GM12878 (cell line): ENCODE measurements around the gene HMMR. TPM values are rescaled to one million over a fixed set of nuclear protein-coding genes. Genes with fewer than 3 reads are reported as not detected.

Experiments
- ATAC-seq: fragments of 200-7000 bp; cut with Tn5 transposase; 3 replicates; pipeline ENCODE4 v1.9.1; 2020; ENCODE audit warnings: mild to moderate bottlenecking, moderate library complexity
- BruUV-seq: library from RNA; stranded (reverse); fragments of 400-500 nt; replicated peaks from 2 replicates; lab custom pipeline; 2021; lab: Mats Ljungman, UMichigan
- CTCF ChIA-PET: fragments of 300-600 bp; sonication (Branson Sonifier 250); formaldehyde crosslinking; extraction: SDS; loops from one replicate; lab custom pipeline; 2021; ENCODE audit warnings: inconsistent platforms; lab: Yijun Ruan, JAX
- POLR2A ChIA-PET: fragments of 350-600 bp; formaldehyde crosslinking; extraction: SDS; loops from one replicate; lab custom pipeline; 2021; ENCODE audit warnings: inconsistent platforms; lab: Charles Lee
- RAD21 ChIA-PET: fragments of 300-600 bp; sonication (Branson Sonifier 250); formaldehyde crosslinking; loops from one replicate; lab custom pipeline; 2023; ENCODE audit warnings: antibody characterized with exemption; ENCODE audit not compliant: unreplicated experiment; lab: Charles Lee
- SMC1A ChIA-PET: fragments of 300-600 bp; sonication (Branson Sonifier 250); formaldehyde crosslinking; loops from one replicate; lab custom pipeline; 2023; ENCODE audit not compliant: unreplicated experiment, uncharacterized antibody; lab: Charles Lee
- DNase-seq: peaks from one replicate; pipeline ENCODE4 v3.0.0-alpha.2; 2011; ENCODE audit warnings: low read depth, low spot score
- FAIRE-seq: peaks from 3 replicates; lab custom pipeline; 2011; peaks lifted over from hg19 to GRCh38; lab: Jason Lieb, UNC
- H2AFZ ChIP-seq: 2 replicates; pipeline ENCODE4 v1.6.0; 2011; ENCODE audit warnings: low read depth, low read length, control low read depth; ENCODE audit not compliant: control insufficient read depth
- H3K27ac ChIP-seq: 2 replicates; pipeline ENCODE4 v1.5.1; 2011; ENCODE audit warnings: control low read depth; ENCODE audit not compliant: control insufficient read depth, insufficient read depth
- H3K27me3 ChIP-seq, 2 experiments: replicated peaks in 1 of 2; 2 replicates each; pipeline versions ENCODE4 v1.6.0 to v1.6.1; 2011; ENCODE audit warnings: low read length in 1 of 2; ENCODE audit not compliant: control insufficient read depth in 2 of 2, insufficient read depth in 2 of 2
- H3K36me3 ChIP-seq, 2 experiments: 2 replicates each; pipeline ENCODE4 v1.5.1; 2011; ENCODE audit warnings: low read length in 1 of 2; ENCODE audit not compliant: control insufficient read depth in 2 of 2, insufficient read depth in 2 of 2
- H3K4me1 ChIP-seq: 2 replicates; pipeline ENCODE4 v1.6.1; 2011; ENCODE audit warnings: mild to moderate bottlenecking, low read length, moderate library complexity, mixed read lengths; ENCODE audit not compliant: control insufficient read depth, insufficient read depth
- H3K4me2 ChIP-seq: 2 replicates; pipeline ENCODE4 v1.6.0; 2011; ENCODE audit warnings: control low read depth; ENCODE audit not compliant: control insufficient read depth, insufficient read depth
- H3K4me3 ChIP-seq: fragments of 200-600 bp; sonication (generic); 2 replicates; pipeline ENCODE4 v1.5.1; 2016
- H3K79me2 ChIP-seq: 2 replicates; pipeline ENCODE4 v1.6.0; 2011; ENCODE audit warnings: low read length; ENCODE audit not compliant: control insufficient read depth, insufficient read depth
- H3K9ac ChIP-seq: 2 replicates; pipeline ENCODE4 v1.8.0; 2011; ENCODE audit warnings: low read length, control low read depth, mixed read lengths; ENCODE audit not compliant: control insufficient read depth, insufficient read depth
- H3K9me3 ChIP-seq: replicated peaks from 3 replicates; pipeline ENCODE4 v1.5.1; 2011; ENCODE audit warnings: mild to moderate bottlenecking, low read length; ENCODE audit not compliant: control insufficient read depth, insufficient read depth
- H4K20me1 ChIP-seq: 2 replicates; pipeline ENCODE4 v1.6.0; 2011; ENCODE audit not compliant: control insufficient read depth, insufficient read depth
- ATF2 ChIP-seq: IDR thresholded peaks from 2 replicates; pipeline ENCODE4 v1.6.1; 2012; ENCODE audit warnings: low read length, inconsistent platforms
- BMI1 ChIP-seq: fragments of 450-650 bp; IDR thresholded peaks from 2 replicates; pipeline ENCODE4 v1.6.1; 2016; ENCODE audit warnings: mild to moderate bottlenecking, moderate library complexity, borderline replicate concordance
- CREB1 ChIP-seq: IDR thresholded peaks from 2 replicates; pipeline ENCODE4 v1.6.1; 2012; ENCODE audit warnings: low read depth, mild to moderate bottlenecking, inconsistent platforms
- E4F1 ChIP-seq: fragments of 450-650 bp; IDR thresholded peaks from 2 replicates; pipeline ENCODE4 v1.6.1; 2018; ENCODE audit warnings: borderline replicate concordance, mild to moderate bottlenecking; ENCODE audit not compliant: partially characterized antibody
- EED ChIP-seq: sonication (generic); IDR thresholded peaks from 2 replicates; pipeline ENCODE4 v1.6.1; 2016; ENCODE audit warnings: antibody characterized with exemption, low read depth
- JUNB ChIP-seq: IDR thresholded peaks from 2 replicates; pipeline ENCODE4 v1.6.1; 2016; ENCODE audit warnings: antibody characterized with exemption, mild to moderate bottlenecking
- MTA2 ChIP-seq: fragments of 450-650 bp; IDR thresholded peaks from 2 replicates; pipeline ENCODE4 v1.6.1; 2016; ENCODE audit warnings: low read depth, mild to moderate bottlenecking, moderate library complexity
- SIN3A ChIP-seq: IDR thresholded peaks from 2 replicates; pipeline ENCODE4 v1.6.1; 2012; ENCODE audit warnings: low read depth, low read length, improper control_type of control experiment
- WGBS: methylation state at CpG from one replicate; pipeline ENCODE4 v1.1.6; 2016; ENCODE audit warnings: low lambda C conversion rate; ENCODE audit not compliant: insufficient replicate concordance, insufficient coverage; ENCODE audit errors: missing lambda C conversion rate; 5-methylcytosine and 5-hydroxymethylcytosine counted together
- in situ Hi-C: fragments of 300-500 bp; cut with MboI; formaldehyde crosslinking; loops from 9 replicates; pipeline ENCODE4 v1.14.3; 2018; ENCODE audit warnings: mixed read lengths
- intact Hi-C: fragments of 100-400 bp; cut with micrococcal nuclease; formaldehyde crosslinking; loops from one replicate; pipeline ENCODE4 v1.14.2; 2022; ENCODE audit not compliant: unreplicated experiment
- polyA plus RNA-seq, 11 experiments: library from polyadenylated mRNA; depleted of rRNA in 4 of 11; unstranded in 6 of 11; stranded (reverse) in 5 of 11; fragments of >200 nt; fragmentation: Nextera tagmentation in 4 of 11; fragmentation: Illumina TruSeq in 1 of 11; extraction: Ambion mirVana in 4 of 11; extraction: Trizol in 1 of 11; gene quantifications; 1 replicate in 1 of 11; 2 replicates in 10 of 11; pipeline versions ENCODE4 v1.2.1 to v1.2.3, GENCODE V29; 2011 to 2016; ENCODE audit warnings: inconsistent platforms in 2 of 11, missing spikeins in 2 of 11, low read depth in 1 of 11
- total RNA-seq, 4 experiments: library from RNA; depleted of rRNA in 3 of 4; stranded (reverse); fragments of >200 nt in 3 of 4; fragmentation: Illumina TruSeq in 1 of 4; extraction: Trizol in 1 of 4; gene quantifications; 2 replicates each; pipeline versions ENCODE4 v1.2.1 to v1.2.3, GENCODE V29; 2013 to 2021
- TF ChIP-seq, protein P1 (sequence below): fragments of 450-650 bp; IDR thresholded peaks from 2 replicates; pipeline ENCODE4 v1.6.1; 2016; ENCODE audit warnings: mild to moderate bottlenecking
- TF ChIP-seq, protein P2 (sequence below): fragments of 450-650 bp; IDR thresholded peaks from 2 replicates; pipeline ENCODE4 v1.6.1; 2017; ENCODE audit warnings: mild to moderate bottlenecking, moderate library complexity

Gene HMMR
- total and polyA plus RNA-seq, 10 of the 15 experiments (the other 5 are each of a cell fraction or from before 2014, with no cell fraction given) = 44.1 to 122 (median 64.2) TPM

DNA sequence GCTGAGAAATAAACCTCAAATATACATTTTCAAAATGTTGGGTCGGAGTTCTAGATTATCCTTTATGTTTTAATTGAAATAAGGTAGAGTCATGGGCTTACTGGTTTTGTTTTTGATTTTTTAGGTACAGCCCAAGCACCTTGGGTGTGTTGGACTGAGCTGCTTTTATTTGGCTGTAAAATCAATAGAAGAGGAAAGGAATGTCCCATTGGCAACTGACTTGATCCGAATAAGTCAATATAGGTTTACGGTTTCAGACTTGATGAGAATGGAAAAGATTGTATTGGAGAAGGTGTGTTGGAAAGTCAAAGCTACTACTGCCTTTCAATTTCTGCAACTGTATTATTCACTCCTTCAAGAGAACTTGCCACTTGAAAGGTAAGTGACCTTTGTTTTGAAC, 19.5 kb upstream of the HMMR start (continued):
- no peak for TF ChIP-seq JUNB
- no peak for TF ChIP-seq BMI1

DNA sequence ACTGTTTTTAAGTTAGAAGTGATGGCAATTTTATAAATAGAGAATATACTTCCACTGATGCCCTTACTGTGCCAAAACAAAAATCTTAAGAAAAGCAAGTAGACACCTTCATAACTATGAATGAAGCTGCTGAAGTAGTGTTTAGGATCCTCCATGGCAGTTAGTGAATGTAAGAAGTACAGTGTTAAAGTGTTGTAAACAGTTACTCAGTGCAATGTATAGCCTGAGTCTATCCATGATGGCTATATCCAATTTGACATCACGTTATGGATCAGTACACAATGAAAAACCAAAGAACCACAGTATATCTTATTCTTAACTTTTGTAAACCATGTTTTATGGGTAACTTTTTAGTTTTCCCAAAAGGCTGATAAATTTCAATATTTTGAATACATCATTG, 15.9 kb upstream of the HMMR start:
- POLR2A ChIA-PET = interaction anchor here (1.2 kb wide), 1 partner anchor 11 kb away, joined by 4 read pairs; no protein-coding TSS in a partner anchor
- CTCF ChIA-PET = interaction anchor here (2.2 to 7.6 kb wide), 2 partner anchors 10 to 14 kb away, joined by 7 to 74 read pairs; partner anchors contain the start of genes HMMR and NUDCD2
- SMC1A ChIA-PET = no interaction called here
- TF ChIP-seq SIN3A (no peak), MTA2 (no peak), E4F1 (no peak), ATF2 (no peak), CREB1 (no peak), EED (no peak)
- TF ChIP-seq, protein P1, sequence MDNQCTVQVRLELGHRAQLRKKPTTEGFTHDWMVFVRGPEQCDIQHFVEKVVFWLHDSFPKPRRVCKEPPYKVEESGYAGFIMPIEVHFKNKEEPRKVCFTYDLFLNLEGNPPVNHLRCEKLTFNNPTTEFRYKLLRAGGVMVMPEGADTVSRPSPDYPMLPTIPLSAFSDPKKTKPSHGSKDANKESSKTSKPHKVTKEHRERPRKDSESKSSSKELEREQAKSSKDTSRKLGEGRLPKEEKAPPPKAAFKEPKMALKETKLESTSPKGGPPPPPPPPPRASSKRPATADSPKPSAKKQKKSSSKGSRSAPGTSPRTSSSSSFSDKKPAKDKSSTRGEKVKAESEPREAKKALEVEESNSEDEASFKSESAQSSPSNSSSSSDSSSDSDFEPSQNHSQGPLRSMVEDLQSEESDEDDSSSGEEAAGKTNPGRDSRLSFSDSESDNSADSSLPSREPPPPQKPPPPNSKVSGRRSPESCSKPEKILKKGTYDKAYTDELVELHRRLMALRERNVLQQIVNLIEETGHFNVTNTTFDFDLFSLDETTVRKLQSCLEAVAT = no peak
- TF ChIP-seq, protein P2, sequence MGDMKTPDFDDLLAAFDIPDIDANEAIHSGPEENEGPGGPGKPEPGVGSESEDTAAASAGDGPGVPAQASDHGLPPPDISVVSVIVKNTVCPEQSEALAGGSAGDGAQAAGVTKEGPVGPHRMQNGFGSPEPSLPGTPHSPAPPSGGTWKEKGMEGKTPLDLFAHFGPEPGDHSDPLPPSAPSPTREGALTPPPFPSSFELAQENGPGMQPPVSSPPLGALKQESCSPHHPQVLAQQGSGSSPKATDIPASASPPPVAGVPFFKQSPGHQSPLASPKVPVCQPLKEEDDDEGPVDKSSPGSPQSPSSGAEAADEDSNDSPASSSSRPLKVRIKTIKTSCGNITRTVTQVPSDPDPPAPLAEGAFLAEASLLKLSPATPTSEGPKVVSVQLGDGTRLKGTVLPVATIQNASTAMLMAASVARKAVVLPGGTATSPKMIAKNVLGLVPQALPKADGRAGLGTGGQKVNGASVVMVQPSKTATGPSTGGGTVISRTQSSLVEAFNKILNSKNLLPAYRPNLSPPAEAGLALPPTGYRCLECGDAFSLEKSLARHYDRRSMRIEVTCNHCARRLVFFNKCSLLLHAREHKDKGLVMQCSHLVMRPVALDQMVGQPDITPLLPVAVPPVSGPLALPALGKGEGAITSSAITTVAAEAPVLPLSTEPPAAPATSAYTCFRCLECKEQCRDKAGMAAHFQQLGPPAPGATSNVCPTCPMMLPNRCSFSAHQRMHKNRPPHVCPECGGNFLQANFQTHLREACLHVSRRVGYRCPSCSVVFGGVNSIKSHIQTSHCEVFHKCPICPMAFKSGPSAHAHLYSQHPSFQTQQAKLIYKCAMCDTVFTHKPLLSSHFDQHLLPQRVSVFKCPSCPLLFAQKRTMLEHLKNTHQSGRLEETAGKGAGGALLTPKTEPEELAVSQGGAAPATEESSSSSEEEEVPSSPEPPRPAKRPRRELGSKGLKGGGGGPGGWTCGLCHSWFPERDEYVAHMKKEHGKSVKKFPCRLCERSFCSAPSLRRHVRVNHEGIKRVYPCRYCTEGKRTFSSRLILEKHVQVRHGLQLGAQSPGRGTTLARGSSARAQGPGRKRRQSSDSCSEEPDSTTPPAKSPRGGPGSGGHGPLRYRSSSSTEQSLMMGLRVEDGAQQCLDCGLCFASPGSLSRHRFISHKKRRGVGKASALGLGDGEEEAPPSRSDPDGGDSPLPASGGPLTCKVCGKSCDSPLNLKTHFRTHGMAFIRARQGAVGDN = no peak

More for the DNA sequence above, 15.9 kb upstream of the HMMR start:
- no peaks in the 10 kb centered on the region for H3K4me1 ChIP-seq
- RAD21 ChIA-PET = no interaction called here
- no peak overlapping the region for H2AFZ ChIP-seq
- DNase-seq = no peak
- FAIRE-seq = no peak
- H3K36me3 ChIP-seq = peaks cover 0 to 34% of the 10 kb centered on the region in 2 experiments; a peak in 3 of 4 replicates
- H3K4me2 ChIP-seq = no peak overlapping the region
- peaks cover 16% of the 10 kb centered on the region for H3K79me2 ChIP-seq
- intact Hi-C loops = no loop called here
- WGBS = 100% methylated on average over 1 of the region's 1 CpG
- no peak overlapping the region for H3K27ac ChIP-seq
- H4K20me1 ChIP-seq = no peaks in the 10 kb centered on the region
- H3K9me3 ChIP-seq = no peaks in the 10 kb centered on the region; the same call in 2 of the 3 replicates
- H3K9ac ChIP-seq = no peak overlapping the region
- H3K27me3 ChIP-seq = no peaks in the 10 kb centered on the region
- in situ Hi-C loops = no loop called here
- ATAC-seq = no peak
- H3K4me3 ChIP-seq = no peak overlapping the region
- BruUV-seq = no TSS peak
